ENCODE measurements around the gene SLC6A2.

- TF ChIP-seq CTCF (IDR thresholded peaks at IDR 0.05), result no peak
- no peak for TF ChIP-seq POLR2AphosphoS5 (IDR thresholded peaks at IDR 0.05)
These were observed 33.5 kb upstream of the SLC6A2 start for GRCh38 chr16:55622272-55622671.

Measured in suprapubic skin (tissue), 3 donors.